ENCODE measurements around the gene SEL1L3.
"Not testable (repeated sequence)": the region's sequence is repeated elsewhere in the genome, so short reads cannot be mapped to it uniquely, and the experiment has no call there.

The SEL1L3 gene

GRCh38 chr4:25862411-25863346, at the start of gene SEL1L3:
Gene SEL1L3 (minus strand): TSS chr4:25862988. CDS start chr4:25862836, 152 bp downstream.
- peak in 1 of 2 donors; percentile 32 for DNase-seq (ENCODE audit: low read depth in 1 of 2, low spot score in 1 of 2)

GRCh38 chr4:25911356-25911755, 48.6 kb upstream of the SEL1L3 start:
- no peak for DNase-seq (ENCODE audit: low read depth in 1 of 2, low spot score in 1 of 2)

GRCh38 chr4:25908491-25908901, 45.7 kb upstream of the SEL1L3 start:
- DNase-seq (ENCODE audit: low read depth in 1 of 2, low spot score in 1 of 2), result no peak

GRCh38 chr4:25906113-25906512, 43.3 kb upstream of the SEL1L3 start:
- not testable (repeated sequence) for DNase-seq (ENCODE audit: low read depth in 1 of 2, low spot score in 1 of 2)

- no peak for DNase-seq (ENCODE audit: low read depth in 1 of 2, low spot score in 1 of 2)
Observed at GRCh38 chr4:25905371-25905770, 42.6 kb upstream of the SEL1L3 start.

GRCh38 chr4:25904748-25905082, 41.9 kb upstream of the SEL1L3 start:
- no peak for DNase-seq (ENCODE audit: low read depth in 1 of 2, low spot score in 1 of 2)

GRCh38 chr4:25903900-25904747, 41.3 kb upstream of the SEL1L3 start:
- no peak for DNase-seq (ENCODE audit: low read depth in 1 of 2, low spot score in 1 of 2)

GRCh38 chr4:25901030-25901430, 38.2 kb upstream of the SEL1L3 start:
- DNase-seq (ENCODE audit: low read depth in 1 of 2, low spot score in 1 of 2), result no peak

- no peak for DNase-seq (ENCODE audit: low read depth in 1 of 2, low spot score in 1 of 2)
Observed at GRCh38 chr4:25900310-25900709, 37.5 kb upstream of the SEL1L3 start.

GRCh38 chr4:25896776-25897539, 34.2 kb upstream of the SEL1L3 start:
- DNase-seq (ENCODE audit: low read depth in 1 of 2, low spot score in 1 of 2), result no peak

- DNase-seq (ENCODE audit: low read depth in 1 of 2, low spot score in 1 of 2), result no peak
Observed at GRCh38 chr4:25892796-25893195, 30.0 kb upstream of the SEL1L3 start.

- no peak for DNase-seq (ENCODE audit: low read depth in 1 of 2, low spot score in 1 of 2)
Observed at GRCh38 chr4:25890571-25891485, 28.0 kb upstream of the SEL1L3 start.

GRCh38 chr4:25889589-25890503, 27.1 kb upstream of the SEL1L3 start:
- DNase-seq (ENCODE audit: low read depth in 1 of 2, low spot score in 1 of 2), result no peak

GRCh38 chr4:25888781-25889180, 26.0 kb upstream of the SEL1L3 start:
- DNase-seq (ENCODE audit: low read depth in 1 of 2, low spot score in 1 of 2), result no peak

GRCh38 chr4:25884031-25884782, 21.4 kb upstream of the SEL1L3 start:
- DNase-seq (ENCODE audit: low read depth in 1 of 2, low spot score in 1 of 2), result no peak

- DNase-seq (ENCODE audit: low read depth in 1 of 2, low spot score in 1 of 2), result no peak
Observed at GRCh38 chr4:25883565-25883964, 20.8 kb upstream of the SEL1L3 start.

GRCh38 chr4:25882226-25882625, 19.4 kb upstream of the SEL1L3 start:
- DNase-seq (ENCODE audit: low read depth in 1 of 2, low spot score in 1 of 2), result no peak

GRCh38 chr4:25881193-25881592, 18.4 kb upstream of the SEL1L3 start:
- DNase-seq (ENCODE audit: low read depth in 1 of 2, low spot score in 1 of 2), result no peak
